Muscle layer of colon (tissue), 2 donors: ENCODE results near the gene IQSEC1.

Source experiments
- H3K27ac ChIP-seq: one replicate; pipeline ENCODE4 v1.7.0; 2013; ENCODE audit warnings: low read depth, mild to moderate bottlenecking, low read length, moderate library complexity
- H3K27me3 ChIP-seq, 2 donors: one replicate each; pipeline ENCODE4 v1.7.0; 2013; ENCODE audit warnings: low read length in 2 of 2, mild to moderate bottlenecking in 2 of 2; ENCODE audit not compliant: insufficient read depth in 2 of 2, control insufficient read depth in 1 of 2
- H3K36me3 ChIP-seq: one replicate; pipeline ENCODE4 v1.7.0; 2013; ENCODE audit warnings: mild to moderate bottlenecking, low read length; ENCODE audit not compliant: insufficient read depth
- H3K4me1 ChIP-seq: one replicate; pipeline ENCODE4 v1.7.0; 2013; ENCODE audit warnings: mild to moderate bottlenecking, low read length; ENCODE audit not compliant: insufficient read depth
- H3K4me3 ChIP-seq, 2 donors: one replicate each; pipeline ENCODE4 v1.7.0; 2013; ENCODE audit warnings: low read length in 2 of 2, low read depth in 1 of 2, mild to moderate bottlenecking in 1 of 2, moderate library complexity in 1 of 2
- H3K9ac ChIP-seq: one replicate; pipeline ENCODE4 v1.7.0; 2013; ENCODE audit warnings: low read length
- H3K9me3 ChIP-seq: one replicate; pipeline ENCODE4 v1.7.0; 2013; ENCODE audit warnings: mild to moderate bottlenecking, low read length
- donor health status: abdominal sarcoma.
- donor health status: Adenocarcinoma of cecum.

IQSEC1 gene

GRCh38 chr3:12961007-12961696, 112.1 kb downstream of the IQSEC1 start:
- H3K9ac ChIP-seq, result no peak overlapping the region
- H3K9me3 ChIP-seq, result no peaks in the 10 kb centered on the region
- H3K4me3 ChIP-seq, result no peak overlapping the region
- H3K27me3 ChIP-seq, result no peaks in the 10 kb centered on the region
- no peaks in the 10 kb centered on the region for H3K36me3 ChIP-seq
- H3K4me1 ChIP-seq, result peaks cover 95% of the 10 kb centered on the region
- no peak overlapping the region for H3K27ac ChIP-seq

- H3K27ac ChIP-seq, result no peak overlapping the region
- H3K9ac ChIP-seq, result no peak overlapping the region
- no peaks in the 10 kb centered on the region for H3K36me3 ChIP-seq
- no peaks in the 10 kb centered on the region for H3K9me3 ChIP-seq
- no peaks in the 10 kb centered on the region for H3K27me3 ChIP-seq
- H3K4me3 ChIP-seq, result no peak overlapping the region
- H3K4me1 ChIP-seq, result peaks cover 95% of the 10 kb centered on the region
These were observed 112.7 kb downstream of the IQSEC1 start for GRCh38 chr3:12960497-12960896.

- Histone ChIP-seq H3K27me3 (no peaks in the 10 kb centered on the region), H3K4me3 (no peak overlapping the region), H3K9ac (no peak overlapping the region), H3K4me1 (peaks cover 95% of the 10 kb centered on the region), H3K9me3 (no peaks in the 10 kb centered on the region), H3K27ac (no peak overlapping the region), H3K36me3 (no peaks in the 10 kb centered on the region)
These were observed 113.3 kb downstream of the IQSEC1 start for GRCh38 chr3:12959838-12960378.

- Histone ChIP-seq H3K4me3 (no peak overlapping the region), H3K4me1 (peaks cover 95% of the 10 kb centered on the region), H3K9me3 (no peaks in the 10 kb centered on the region), H3K27me3 (no peaks in the 10 kb centered on the region), H3K9ac (no peak overlapping the region), H3K36me3 (no peaks in the 10 kb centered on the region), H3K27ac (no peak overlapping the region)
These were observed 113.8 kb downstream of the IQSEC1 start for GRCh38 chr3:12959410-12959809.

GRCh38 chr3:12957824-12958792, 115.1 kb downstream of the IQSEC1 start:
- H3K27ac ChIP-seq, result peak overlapping the region; percentile 37
- no peaks in the 10 kb centered on the region for H3K9me3 ChIP-seq
- H3K9ac ChIP-seq, result peak overlapping the region; percentile 1
- no peak overlapping the region for H3K4me3 ChIP-seq
- peaks cover 4% of the 10 kb centered on the region for H3K36me3 ChIP-seq
- H3K27me3 ChIP-seq, result no peaks in the 10 kb centered on the region
- H3K4me1 ChIP-seq, result peaks cover 92% of the 10 kb centered on the region

- no peak overlapping the region for H3K4me3 ChIP-seq
These were observed 115.9 kb downstream of the IQSEC1 start for GRCh38 chr3:12957339-12957738.

GRCh38 chr3:12956316-12956660, 116.9 kb downstream of the IQSEC1 start:
- Histone ChIP-seq H3K4me3 (no peak overlapping the region), H3K9me3 (no peaks in the 10 kb centered on the region), H3K27ac (peak overlapping the region; percentile 37), H3K36me3 (peaks cover 4% of the 10 kb centered on the region), H3K27me3 (no peaks in the 10 kb centered on the region), H3K4me1 (peaks cover 74% of the 10 kb centered on the region), H3K9ac (no peak overlapping the region)

More at GRCh38 chr3:12957339-12957738, 115.9 kb downstream of the IQSEC1 start:
- H3K27me3 ChIP-seq, result no peaks in the 10 kb centered on the region
- peaks cover 4% of the 10 kb centered on the region for H3K36me3 ChIP-seq
- H3K27ac ChIP-seq, result peak overlapping the region; percentile 37
- peak overlapping the region; percentile 1 for H3K9ac ChIP-seq
- H3K4me1 ChIP-seq, result peaks cover 84% of the 10 kb centered on the region
- no peaks in the 10 kb centered on the region for H3K9me3 ChIP-seq

GRCh38 chr3:12955651-12956315, 117.4 kb downstream of the IQSEC1 start:
- Histone ChIP-seq H3K27me3 (no peaks in the 10 kb centered on the region), H3K4me3 (no peak overlapping the region), H3K4me1 (peaks cover 69% of the 10 kb centered on the region), H3K9ac (peak overlapping the region; percentile 37), H3K36me3 (peaks cover 4% of the 10 kb centered on the region), H3K27ac (peak overlapping the region; percentile 72), H3K9me3 (no peaks in the 10 kb centered on the region)

- peak overlapping the region; percentile 72 for H3K27ac ChIP-seq
- H3K27me3 ChIP-seq, result no peaks in the 10 kb centered on the region
- peak overlapping the region; percentile 37 for H3K9ac ChIP-seq
- H3K9me3 ChIP-seq, result no peaks in the 10 kb centered on the region
- H3K4me1 ChIP-seq, result peaks cover 66% of the 10 kb centered on the region
- H3K36me3 ChIP-seq, result peaks cover 4% of the 10 kb centered on the region
- peak overlapping the region in 1 of 2 donors; percentile 16 for H3K4me3 ChIP-seq
These were observed 118.2 kb downstream of the IQSEC1 start for GRCh38 chr3:12954891-12955650.

- Histone ChIP-seq H3K27ac (peak overlapping the region; percentile 61), H3K9ac (no peak overlapping the region)
These were observed 119.0 kb downstream of the IQSEC1 start for GRCh38 chr3:12954180-12954579.

More at GRCh38 chr3:12954180-12954579, 119.0 kb downstream of the IQSEC1 start:
- H3K27me3 ChIP-seq, result no peaks in the 10 kb centered on the region
- H3K4me3 ChIP-seq, result no peak overlapping the region
- peaks cover 4% of the 10 kb centered on the region for H3K36me3 ChIP-seq
- no peaks in the 10 kb centered on the region for H3K9me3 ChIP-seq
- H3K4me1 ChIP-seq, result peaks cover 62% of the 10 kb centered on the region
